Lower leg skin (tissue), 4 donors: ENCODE results near the gene IFT122. TPM values are rescaled to one million over a fixed set of nuclear protein-coding genes. Genes with fewer than 3 reads are reported as not detected.

Experiments
- DNase-seq, 2 donors: peaks; one replicate each; pipeline ENCODE4 v3.0.0-alpha.2; 2019; ENCODE audit warnings: low spot score in 2 of 2
- H3K4me3 ChIP-seq: fragments of 200-600 bp; sonication (generic); 2 replicates; pipeline ENCODE4 v1.5.1; 2017; ENCODE audit warnings: mild to moderate bottlenecking, low read depth; ENCODE audit not compliant: poor library complexity, severe bottlenecking
- POLR2A ChIP-seq, 2 donors: fragments of 450-650 bp; IDR thresholded peaks; one replicate each; pipeline ENCODE4 v1.6.1; 2016 to 2017; ENCODE audit warnings: antibody characterized with exemption in 2 of 2, mild to moderate bottlenecking in 1 of 2, moderate library complexity in 1 of 2
- WGBS, 2 donors: methylation state at CpG; one replicate each; pipeline ENCODE4 v1.1.5; 2018; 5-methylcytosine and 5-hydroxymethylcytosine counted together
- intact Hi-C: fragments of 100-400 bp; cut with DNase I; formaldehyde crosslinking; loops from one replicate; pipeline ENCODE4 v1.15.0; 2023; ENCODE audit warnings: low total_unique reads
- total RNA-seq, 4 donors: library from RNA; depleted of rRNA; stranded (reverse); fragments of >200 nt; gene quantifications; one replicate each; pipeline ENCODE4 v1.1.0, GENCODE V29; 2016
- TF ChIP-seq, protein P1 (sequence below), 3 donors: fragments of 450-650 bp; IDR thresholded peaks; one replicate each; pipeline ENCODE4 v1.5.1; 2016; ENCODE audit warnings: antibody characterized with exemption in 3 of 3, mild to moderate bottlenecking in 3 of 3, moderate library complexity in 2 of 3

IFT122 gene
- total RNA-seq, 4 donors from 2014 or later: 10.1 to 31.1 (median 22.5) TPM

DNA sequence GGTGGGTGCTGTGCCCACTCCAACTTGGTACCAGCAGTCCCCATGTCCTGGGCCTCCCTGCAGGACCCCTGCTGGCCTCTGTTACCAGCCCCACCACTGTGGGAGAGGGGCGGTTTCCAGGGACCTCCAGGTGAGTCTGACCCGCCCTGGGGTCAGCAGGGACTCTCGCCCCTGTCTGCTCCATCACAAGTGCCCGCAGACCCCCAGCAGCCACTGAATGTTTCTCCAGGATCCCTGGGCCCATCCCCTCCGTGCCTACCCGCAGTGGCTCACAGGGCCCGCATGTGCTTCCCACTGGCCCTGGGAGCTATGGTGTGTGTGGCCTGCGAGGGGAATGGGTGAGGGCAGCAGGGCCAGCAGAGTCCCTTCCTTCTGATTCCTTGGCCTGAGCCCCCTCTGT is 78.6 kb downstream of the IFT122 start:
- TF ChIP-seq POLR2A (IDR thresholded peaks at IDR 0.05): no peak
- TF ChIP-seq, protein P1, sequence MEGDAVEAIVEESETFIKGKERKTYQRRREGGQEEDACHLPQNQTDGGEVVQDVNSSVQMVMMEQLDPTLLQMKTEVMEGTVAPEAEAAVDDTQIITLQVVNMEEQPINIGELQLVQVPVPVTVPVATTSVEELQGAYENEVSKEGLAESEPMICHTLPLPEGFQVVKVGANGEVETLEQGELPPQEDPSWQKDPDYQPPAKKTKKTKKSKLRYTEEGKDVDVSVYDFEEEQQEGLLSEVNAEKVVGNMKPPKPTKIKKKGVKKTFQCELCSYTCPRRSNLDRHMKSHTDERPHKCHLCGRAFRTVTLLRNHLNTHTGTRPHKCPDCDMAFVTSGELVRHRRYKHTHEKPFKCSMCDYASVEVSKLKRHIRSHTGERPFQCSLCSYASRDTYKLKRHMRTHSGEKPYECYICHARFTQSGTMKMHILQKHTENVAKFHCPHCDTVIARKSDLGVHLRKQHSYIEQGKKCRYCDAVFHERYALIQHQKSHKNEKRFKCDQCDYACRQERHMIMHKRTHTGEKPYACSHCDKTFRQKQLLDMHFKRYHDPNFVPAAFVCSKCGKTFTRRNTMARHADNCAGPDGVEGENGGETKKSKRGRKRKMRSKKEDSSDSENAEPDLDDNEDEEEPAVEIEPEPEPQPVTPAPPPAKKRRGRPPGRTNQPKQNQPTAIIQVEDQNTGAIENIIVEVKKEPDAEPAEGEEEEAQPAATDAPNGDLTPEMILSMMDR (IDR thresholded peaks at IDR 0.05): no peak
- no peak for DNase-seq
- intact Hi-C loops: no loop called here
- WGBS, 2 donors: 80 to 94% methylated on average over 1 to 8 of the region's 8 CpGs
- H3K4me3 ChIP-seq: no peak overlapping the region

DNA sequence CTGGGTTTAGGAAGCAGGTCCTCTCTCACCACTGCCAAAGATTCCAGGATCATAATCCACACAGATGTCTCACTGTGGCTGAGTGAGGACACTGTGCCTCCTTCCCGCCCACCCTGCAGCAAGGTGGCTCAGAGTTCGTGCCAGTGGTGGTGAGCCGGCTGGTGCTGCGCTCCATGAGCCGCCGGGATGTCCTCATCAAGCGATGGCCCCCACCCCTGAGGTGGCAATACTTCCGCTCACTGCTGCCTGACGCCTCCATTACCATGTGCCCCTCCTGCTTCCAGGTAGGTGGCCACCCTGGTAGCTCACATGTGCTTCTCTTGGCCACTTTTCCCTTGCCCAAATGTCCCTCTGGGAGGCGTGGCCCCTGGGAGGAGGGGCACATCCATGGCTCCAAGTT is 79.4 kb downstream of the IFT122 start:
- intact Hi-C loops: no loop called here
- 95 to 96% methylated on average over 9 to 10 of the region's 10 CpGs for WGBS, 2 donors
- H3K4me3 ChIP-seq: no peak overlapping the region
- DNase-seq: no peak
- TF ChIP-seq POLR2A (IDR thresholded peaks at IDR 0.05): no peak
- TF ChIP-seq, protein P1 (IDR thresholded peaks at IDR 0.05): no peak

DNA sequence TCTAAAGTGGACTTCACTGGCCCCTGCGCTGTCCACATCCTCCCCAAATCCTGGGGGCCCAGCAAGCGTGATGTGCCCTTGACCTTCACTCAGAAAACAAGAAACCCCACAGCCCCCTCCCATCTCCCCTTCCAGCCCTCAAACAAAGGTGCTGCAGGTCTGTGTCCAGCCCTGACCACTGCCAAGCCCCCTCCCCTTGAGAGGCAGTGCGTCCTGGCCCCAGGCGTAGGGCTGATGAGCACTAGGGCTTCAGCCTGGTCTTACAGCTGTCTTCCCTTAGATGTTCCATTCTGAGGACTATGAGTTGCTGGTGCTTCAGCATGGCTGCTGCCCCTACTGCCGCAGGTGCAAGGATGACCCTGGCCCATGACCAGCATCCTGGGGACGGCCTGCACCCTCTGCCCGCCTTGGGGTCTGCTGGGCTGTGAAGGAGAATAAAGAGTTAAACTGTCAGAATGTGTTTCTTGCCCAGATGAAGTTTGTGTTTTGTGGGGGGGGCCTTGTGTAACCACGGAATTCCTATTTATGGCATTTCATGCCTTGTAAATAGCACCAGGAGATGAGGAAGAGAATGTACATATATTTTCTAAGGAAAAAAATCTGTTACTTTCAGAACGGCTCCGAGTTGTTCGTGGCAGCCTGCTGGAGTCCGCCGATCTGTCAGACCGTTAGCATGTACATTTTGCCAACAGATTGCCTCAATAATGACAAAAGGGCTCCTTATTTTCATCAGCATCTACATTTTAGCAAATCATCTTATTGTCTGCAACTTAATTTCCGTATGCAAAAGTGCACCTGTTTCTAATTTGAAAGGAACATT is 80.1 kb downstream of the IFT122 start:
- no peak overlapping the region for H3K4me3 ChIP-seq
- DNase-seq: no peak
- WGBS, 2 donors: 89 to 92% methylated on average over 13 to 15 of the region's 15 CpGs
- intact Hi-C loops: no loop called here
- TF ChIP-seq, protein P1 (IDR thresholded peaks at IDR 0.05): no peak
- no peak for TF ChIP-seq POLR2A (IDR thresholded peaks at IDR 0.05)

DNA sequence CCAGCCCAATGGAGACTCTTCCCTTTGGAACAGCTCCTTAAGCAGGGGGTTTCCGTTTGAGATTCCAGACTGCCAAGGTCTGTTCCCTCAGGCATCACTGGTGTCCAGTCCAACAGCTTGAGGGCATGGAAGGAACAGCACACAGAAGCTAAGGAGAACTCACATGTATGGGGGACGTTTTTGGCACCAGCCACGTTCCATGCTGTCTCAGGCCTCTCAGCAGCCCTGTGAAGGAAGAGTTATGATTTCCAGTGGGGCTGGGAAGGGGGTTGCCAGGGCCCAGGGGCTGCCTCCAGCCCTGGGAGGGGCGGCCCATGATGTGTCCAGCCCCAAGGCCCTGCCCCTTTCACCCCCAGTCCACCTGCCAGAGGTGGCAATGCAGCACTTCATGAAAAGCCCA is 80.9 kb downstream of the IFT122 start:
- no peak for DNase-seq
- TF ChIP-seq, protein P1 (IDR thresholded peaks at IDR 0.05): no peak
- TF ChIP-seq POLR2A (IDR thresholded peaks at IDR 0.05): no peak
- WGBS, 2 donors: 43 to 68% methylated on average over 4 of the region's 4 CpGs
- no peak overlapping the region for H3K4me3 ChIP-seq
- intact Hi-C loops: no loop called here

DNA sequence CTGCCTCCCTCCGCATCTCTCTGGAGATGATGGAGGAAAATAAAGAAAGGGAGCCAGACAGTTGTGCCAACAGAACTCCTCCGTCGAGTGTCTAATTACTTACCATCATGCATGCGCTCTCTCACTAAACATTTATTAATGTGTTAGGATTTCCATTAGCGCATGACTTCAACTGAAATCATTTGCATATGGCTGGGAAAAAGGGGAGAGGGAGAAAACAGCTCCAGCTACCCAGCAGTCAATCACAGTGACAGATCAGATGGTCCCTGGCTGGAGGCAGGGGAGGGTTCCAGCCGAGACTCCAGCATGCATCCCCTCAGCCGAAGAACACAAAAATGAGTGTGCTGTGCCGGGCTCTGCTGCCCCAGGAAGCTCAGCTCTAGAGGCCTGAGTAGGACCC is 81.6 kb downstream of the IFT122 start:
- no peak for TF ChIP-seq POLR2A (IDR thresholded peaks at IDR 0.05)
- TF ChIP-seq, protein P1 (IDR thresholded peaks at IDR 0.05): no peak
- 50 to 62% methylated on average over 8 of the region's 8 CpGs for WGBS, 2 donors
- no peak overlapping the region for H3K4me3 ChIP-seq
- no peak for DNase-seq
- intact Hi-C loops: no loop called here

DNA sequence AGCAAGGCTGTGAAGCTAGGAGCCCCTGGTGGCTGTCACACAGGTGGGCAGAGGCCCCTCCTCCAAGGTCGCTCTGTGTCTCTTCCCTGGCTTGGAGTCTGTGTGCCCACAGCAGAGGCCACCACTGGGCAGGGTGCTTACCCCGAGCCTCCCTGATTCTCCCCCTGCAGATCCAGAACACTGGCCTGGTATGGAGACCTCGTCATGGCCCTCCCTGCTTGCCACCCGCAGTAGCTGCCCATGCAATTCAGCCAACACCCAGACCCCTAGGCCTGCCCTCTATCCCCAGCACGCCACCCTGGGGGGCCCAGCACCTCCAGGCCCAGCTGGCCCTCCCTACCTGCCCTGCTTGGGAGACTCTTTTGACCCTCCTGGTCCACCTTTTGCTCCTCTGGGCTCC is 82.9 kb downstream of the IFT122 start:
- DNase-seq: no peak
- no peak overlapping the region for H3K4me3 ChIP-seq
- no peak for TF ChIP-seq POLR2A (IDR thresholded peaks at IDR 0.05)
- TF ChIP-seq, protein P1 (IDR thresholded peaks at IDR 0.05): no peak
- intact Hi-C loops: no loop called here
- 92 to 98% methylated on average over 5 of the region's 5 CpGs for WGBS, 2 donors
